ENCODE results near the gene SPTLC1.
"Not testable (repeated sequence)": the region's sequence is repeated elsewhere in the genome, so short reads cannot be mapped to it uniquely, and the experiment has no call there.

Gene SPTLC1

DNA sequence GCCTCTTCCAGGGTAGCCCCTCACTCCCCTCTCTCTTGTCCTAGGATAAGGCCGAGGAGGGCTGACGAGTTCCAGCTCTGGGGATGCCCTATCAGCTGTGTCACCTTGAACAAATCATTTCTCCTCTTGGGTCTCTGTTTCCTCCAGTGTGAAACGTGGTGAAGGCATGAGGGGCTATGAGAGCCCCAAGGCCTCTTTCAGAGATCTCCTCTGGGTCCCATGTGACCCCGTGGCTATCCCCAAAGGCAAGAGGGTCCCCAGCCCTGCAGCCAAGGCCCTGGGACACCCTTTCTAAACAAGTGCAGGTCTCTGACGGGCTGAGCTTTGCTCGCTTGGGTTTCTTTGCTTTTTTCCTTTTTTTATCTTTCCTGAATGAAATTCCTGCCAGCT, 25.5 kb upstream of the SPTLC1 start:
- no peak for DNase-seq (ENCODE audit: low read depth in 4 of 4, low spot score in 1 of 4)

DNA sequence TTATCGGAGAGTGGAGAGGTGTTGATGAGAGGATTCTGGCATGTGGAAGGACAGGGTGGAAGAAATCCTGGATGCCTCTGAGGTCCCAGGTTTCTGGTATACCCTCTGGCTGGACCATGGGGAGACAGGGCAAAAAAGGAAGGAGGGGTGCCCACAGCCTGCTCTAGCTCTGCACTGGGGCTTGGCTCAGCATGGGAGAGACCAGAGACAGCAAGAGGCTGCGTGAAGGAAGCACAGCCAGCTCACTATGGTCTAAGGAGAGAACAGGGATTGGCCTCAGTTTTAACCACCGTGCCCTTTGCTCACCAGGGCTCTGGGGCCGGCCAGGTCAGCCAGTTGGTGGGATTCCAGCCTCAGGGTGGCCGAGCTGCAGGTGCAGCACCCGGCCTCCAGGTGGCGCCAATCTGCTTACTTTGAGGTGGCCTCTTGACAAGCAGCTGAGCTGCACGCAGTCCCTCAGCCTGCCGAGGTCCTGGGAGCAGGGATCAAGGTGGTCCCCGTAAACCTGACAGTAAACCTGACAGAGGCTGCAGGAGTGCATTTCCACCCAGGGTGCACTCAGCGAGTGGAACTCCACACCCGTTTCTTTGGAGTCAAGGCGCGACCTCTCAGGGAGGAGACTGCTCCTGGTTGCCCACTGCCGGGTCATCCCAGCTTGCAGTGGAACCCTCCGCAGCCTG, 25.0 kb upstream of the SPTLC1 start:
- DNase-seq (ENCODE audit: low read depth in 4 of 4, low spot score in 1 of 4), result peak; percentile 42 to 68 (median 57)

DNA sequence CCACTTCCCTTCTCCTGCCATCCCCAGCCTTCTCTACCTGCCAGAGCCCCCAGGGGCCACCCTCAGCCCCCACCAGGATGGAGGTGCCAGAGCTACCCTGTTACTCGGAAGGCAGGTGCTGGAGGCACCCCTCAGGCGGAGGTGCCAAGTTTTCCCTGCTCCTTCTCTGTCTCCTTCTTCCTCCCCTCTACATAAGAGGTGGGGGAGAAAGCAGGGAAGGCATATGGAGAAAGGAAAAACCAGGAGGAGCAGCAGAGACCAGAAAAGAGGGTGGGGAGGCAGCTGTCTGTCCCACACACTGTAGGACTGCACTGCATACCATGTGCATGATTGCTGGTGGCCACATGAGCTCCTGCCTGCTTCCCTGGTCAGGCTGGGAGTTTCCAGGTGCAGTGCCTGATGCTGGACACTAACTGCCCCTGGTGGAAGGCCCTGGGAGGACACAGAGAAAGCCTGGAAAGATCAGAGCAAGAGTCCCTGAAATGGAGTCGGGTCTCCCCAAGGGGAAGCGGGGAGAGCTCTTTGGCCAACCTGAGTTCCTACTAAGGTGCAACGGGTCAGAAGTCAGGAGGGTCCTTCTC, 23.8 kb upstream of the SPTLC1 start:
- DNase-seq (ENCODE audit: low read depth in 4 of 4, low spot score in 1 of 4), result not testable (repeated sequence)

DNA sequence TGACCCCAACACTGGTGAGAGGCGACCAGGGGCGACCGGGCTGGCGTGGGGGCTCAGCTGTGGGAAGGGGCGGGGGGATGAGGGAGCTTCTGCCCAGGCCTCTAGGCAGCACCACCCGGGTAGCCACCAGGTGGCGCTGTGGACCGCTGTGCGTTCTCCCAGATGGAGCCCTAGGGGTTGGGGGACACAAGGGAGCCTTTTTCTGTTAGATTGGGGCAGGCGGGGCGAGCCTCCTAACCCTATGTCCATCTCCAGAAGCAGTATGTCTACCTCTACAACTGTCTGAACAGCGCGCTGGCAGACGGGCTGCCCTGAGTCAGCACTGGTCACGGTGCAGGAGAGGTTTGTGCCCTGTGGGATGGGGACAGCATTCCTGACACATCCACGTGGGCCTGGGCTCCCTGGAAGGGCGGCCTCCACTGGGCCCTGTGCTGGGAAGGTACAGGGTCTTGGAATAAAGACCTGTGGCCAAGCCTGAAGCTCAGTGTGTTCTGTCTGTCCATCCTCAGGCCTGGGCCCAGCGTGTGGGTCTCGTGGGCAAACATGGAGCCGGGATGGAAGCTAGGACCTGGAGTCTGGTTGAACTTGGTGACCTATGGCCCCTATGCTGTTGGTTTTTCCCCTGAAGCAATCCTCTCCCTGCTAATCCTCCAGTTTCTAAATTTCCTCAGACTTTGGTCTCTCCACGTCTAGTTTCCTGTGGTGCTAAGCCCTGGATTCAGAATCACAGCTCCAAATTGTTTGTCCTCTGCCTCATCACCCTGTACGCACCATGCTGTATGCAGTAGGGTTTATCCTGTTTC, 23.1 kb upstream of the SPTLC1 start:
- DNase-seq (ENCODE audit: low read depth in 4 of 4, low spot score in 1 of 4), result peak; percentile 60 to 65 (median 62)

DNA sequence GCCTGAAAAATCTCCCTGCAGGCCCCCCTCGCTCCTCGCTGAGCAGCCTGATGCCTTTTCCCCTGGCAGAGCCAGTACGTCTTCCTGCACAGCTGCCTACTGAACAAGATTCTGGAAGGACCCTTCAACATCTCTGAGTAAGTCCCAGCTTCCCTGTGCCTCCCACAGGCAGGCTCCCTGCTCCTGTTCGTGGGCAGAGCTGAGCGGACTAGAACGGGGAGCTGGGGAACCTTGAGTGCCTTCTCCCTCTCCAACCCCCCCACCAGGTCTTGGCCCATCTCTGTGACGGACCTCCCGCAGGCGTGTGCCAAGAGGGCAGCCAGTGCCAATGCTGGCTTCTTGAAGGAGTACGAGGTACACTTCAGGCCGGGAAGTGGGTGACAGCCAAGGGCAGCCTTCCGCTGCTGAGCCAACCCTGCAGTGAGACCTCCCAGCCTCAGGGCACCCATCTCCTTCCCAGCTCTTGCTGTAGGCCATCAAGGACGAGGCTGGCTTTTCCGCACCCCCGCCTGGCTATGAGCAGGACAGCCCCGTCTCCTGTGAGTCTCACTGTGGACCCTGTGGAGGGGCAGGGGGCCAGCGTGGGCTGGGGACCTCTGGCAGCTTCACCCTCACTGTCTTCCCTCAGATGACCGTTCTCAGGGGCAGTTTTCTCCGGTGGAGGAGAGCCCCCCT, 21.1 kb upstream of the SPTLC1 start:
- DNase-seq (ENCODE audit: low read depth in 4 of 4, low spot score in 1 of 4), result no peak

DNA sequence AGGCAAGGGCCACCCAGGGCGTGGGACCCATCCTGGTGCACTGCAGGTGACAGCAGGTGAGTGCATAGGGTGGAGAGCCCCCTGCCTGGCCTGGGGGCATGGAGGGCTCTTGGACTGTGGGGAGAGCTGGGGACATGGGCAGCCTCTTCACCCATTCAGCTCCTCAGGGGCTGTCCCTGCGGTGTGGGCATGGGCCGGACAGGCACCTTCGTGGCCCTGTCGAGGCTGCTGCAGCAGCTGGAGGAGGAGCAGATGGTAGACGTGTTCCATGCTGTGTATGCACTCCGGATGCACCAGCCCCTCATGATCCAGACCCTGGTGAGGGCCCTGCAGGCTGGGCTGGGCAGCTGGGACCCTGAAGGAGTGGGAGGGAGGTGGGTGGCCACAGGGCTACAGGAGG, 20.4 kb upstream of the SPTLC1 start:
- no peak for DNase-seq (ENCODE audit: low read depth in 4 of 4, low spot score in 1 of 4)

DNA sequence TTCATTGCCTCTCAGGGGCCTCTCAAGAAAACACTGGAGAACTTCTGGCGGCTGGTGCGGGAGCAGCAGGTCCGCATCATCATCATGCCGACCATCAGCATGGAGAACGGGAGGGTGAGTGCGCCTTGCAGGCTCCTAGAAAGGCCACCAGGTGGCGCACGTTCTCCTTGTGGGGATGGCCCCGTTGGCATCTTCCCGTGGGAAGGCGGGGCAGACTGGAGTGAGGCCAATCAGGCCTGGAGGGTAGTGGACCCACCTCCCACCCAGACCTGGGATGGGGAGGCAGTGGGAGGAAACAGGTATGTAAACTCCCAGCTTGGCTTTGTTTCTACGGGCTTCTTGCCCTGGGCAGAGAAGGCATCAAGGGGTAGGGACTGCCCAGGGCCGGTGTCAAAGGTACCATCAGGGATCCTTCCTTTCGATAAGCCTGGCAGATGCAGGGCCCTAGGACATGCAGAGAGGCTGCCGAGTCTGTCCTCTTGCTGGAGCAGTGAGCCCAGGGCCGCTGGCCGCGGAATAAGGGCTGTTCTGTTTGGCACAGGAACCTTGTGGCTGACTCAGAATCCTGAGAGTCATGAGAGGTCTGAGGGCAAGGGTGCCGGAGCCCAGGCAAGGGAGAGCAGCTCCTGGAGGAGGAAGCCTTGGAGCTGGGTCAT, 18.9 kb upstream of the SPTLC1 start:
- DNase-seq (ENCODE audit: low read depth in 4 of 4, low spot score in 1 of 4), result peak; percentile 61 to 67 (median 64)

DNA sequence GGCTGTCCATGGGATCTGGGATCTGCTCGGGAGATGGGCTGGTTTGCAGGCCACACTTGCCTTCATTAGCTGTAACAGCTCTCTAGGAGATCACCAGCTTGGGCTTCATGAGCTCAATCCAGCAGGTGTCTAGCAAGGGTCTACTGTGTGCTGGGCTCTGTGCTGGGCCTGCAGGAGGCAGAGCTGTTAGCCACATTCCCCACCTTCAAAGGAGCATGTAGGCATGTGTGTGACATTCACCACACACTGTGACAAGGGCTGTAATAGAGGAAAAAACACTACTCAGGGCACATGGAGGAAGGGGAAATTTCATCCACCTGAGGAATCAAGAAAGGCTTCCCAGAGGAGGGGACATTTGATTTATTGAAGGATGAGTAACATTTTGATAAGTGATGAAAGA, 17.7 kb upstream of the SPTLC1 start:
- not testable (repeated sequence) for DNase-seq (ENCODE audit: low read depth in 4 of 4, low spot score in 1 of 4)

DNA sequence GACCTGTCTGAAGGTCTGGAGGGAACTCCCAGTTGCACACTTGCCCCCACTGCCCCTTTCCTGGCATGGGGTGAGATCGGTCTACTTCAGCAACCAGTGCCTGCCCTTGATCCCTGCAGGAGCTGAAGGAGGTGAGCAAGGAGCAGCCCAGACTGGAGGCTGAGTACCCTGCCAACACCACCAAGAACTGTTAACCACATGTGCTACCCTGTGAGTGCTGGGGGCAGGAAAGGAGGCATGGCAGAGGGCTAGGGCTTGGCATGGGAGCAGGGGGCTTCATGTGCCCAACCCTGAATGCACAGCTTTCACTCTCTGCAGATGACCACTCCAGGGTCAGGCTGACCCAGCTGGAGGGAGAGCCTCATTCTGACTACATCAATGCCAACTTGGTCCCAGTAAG, 17.3 kb upstream of the SPTLC1 start:
- no peak for DNase-seq (ENCODE audit: low read depth in 4 of 4, low spot score in 1 of 4)

DNA sequence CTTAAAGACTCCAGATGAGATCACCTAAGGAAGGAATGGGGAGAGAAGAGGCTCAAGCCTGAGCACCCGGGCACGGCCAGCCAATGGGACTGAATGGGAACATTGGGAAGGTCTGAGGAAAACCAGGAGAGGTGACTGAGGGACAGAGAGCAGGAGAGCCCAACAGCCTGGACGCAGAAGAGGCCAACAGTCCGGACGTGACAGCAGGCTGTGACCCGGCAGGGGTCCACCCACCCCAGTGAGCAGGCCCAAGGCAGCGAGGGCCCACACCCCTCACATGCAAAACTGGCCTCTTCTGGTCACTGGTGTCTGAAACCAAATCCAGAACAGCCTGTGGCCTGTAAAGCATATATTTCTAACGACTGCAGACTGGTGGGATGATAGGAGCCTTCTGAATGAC, 7.6 kb upstream of the SPTLC1 start:
- no peak for DNase-seq (ENCODE audit: low read depth in 4 of 4, low spot score in 1 of 4)

DNA sequence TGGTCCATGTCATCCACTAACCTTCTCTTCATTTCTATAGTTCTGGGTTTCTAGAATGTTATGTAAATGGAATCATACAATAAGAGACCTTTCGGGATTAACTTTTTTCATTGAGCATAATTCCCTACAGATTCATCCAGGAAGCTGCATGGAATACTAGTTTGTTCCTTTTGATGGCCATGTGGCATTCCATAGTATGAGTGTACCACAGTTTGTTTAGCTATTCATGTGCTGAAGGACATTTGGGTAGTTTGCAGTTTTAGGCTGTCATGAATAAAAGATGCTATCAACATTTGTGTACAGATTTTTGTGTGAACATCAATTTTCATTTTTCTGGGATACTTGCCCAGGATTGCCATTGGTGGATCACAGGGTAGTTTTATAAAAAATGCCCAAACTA, 6.8 kb upstream of the SPTLC1 start:
- DNase-seq (ENCODE audit: low read depth in 4 of 4, low spot score in 1 of 4), result no peak

DNA sequence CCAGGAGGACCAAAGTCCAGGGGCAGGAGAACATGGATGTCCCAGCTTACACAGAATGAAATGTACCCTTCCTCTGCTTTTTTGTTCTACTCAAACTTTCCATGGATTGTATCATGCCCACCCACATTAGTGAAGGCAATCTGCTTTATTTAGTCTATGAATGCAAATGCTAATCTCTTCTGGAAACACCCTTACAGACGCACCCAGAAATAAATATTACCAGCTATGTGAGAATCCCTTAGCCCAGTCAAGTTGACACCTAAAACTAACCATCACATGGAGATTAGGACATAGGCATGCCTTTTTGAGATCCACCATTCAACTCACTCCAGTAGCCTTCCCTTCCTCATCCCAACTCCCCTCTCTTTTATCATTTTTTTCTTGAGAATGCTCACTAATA, 6.1 kb upstream of the SPTLC1 start:
- no peak for DNase-seq (ENCODE audit: low read depth in 4 of 4, low spot score in 1 of 4)

DNA sequence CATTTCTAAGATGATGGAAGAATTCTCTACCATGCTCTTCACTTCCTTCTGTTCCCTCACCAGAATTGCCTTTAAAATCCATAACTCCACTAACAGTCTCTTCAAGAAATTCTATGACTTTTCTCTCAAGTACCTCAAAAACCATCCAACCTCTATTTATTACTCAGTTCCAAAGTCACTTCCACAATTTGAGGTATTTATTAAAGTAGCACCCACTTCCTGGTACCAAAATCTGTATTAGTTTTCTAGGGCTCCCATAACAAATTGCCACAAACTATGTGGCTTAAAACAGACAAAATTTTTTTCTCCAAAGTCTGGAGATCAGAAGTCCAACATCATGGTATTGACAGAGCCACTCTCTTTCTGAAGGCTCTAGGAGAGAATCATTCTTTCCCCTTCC, 4.9 kb upstream of the SPTLC1 start:
- no peak for DNase-seq (ENCODE audit: low read depth in 4 of 4, low spot score in 1 of 4)

DNA sequence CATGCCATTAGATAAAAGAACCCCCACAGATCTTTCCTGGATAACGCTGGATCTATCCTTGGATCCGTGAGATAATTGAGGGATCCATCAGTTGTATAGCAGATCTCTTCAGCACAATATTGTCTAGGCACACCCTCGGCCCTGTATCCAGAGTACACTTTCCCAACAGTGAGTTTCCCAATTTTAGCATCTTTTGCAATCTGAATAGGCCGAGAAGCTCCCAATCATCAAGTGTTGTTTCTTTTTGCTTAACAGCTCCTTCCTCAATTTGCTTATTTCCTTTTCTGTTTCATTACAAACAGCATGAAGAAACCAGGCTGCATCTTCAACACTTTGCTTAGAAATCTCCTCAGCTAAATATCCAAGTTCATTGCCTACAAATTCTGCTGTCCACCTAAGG, 4.4 kb upstream of the SPTLC1 start:
- DNase-seq (ENCODE audit: low read depth in 4 of 4, low spot score in 1 of 4), result no peak

DNA sequence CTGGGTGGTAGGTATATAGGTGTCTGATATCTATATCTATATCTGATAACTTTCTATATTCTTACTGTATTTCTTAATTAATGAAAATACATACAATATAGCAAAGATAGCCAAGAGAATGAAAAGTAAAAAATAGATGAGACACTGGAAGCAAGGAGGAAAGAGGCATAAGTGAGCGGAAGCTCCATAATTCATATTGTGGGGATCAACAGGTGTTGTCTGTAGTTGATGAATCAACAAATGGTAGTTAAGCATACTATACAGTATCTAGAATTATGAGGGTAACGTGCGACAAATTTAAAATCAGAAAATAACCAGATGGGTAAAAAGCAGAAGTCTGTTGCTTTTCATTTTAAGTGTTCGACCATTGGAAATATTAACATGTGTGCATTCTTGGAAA, 7.1 kb downstream of the SPTLC1 start:
- DNase-seq (ENCODE audit: low read depth in 4 of 4, low spot score in 1 of 4), result no peak

DNA sequence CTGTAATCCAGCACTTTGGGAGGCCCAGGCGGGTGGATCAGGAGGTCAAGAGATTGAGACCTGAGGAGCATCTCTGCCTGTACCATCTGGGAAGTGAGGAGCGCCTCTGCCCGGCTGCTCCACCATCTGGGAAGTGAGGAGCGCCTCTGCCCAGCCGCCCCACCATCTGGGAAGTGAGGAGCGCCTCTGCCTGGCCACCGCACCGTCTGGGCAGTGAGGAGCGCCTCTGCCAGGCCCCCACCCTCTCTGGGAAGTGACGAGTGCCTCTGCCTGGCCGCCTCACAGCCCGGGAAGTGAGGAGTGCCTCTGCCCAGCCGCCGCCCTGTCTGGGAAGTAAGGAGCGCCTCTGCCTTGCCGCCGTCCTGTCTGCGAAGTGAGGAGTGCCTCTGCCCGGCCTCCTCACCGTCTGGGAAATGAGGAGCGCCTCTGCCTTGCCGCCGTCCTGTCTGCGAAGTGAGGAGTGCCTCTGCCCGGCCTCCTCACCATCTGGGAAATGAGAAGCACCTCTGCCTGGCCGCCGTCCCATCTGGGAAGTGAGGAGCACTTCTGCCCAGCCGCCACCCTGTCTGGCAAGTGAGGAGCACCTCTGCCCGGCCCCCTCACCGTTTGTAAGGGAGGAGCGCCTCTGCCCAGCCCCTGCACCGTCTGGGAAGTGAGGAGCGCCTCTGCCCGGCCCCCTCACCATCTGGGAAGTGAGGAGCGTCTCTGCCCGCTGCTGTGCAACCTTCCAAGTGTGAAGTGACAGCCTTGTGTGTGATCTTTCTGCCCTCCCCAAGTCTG, 9.6 kb downstream of the SPTLC1 start:
- DNase-seq (ENCODE audit: low read depth in 4 of 4, low spot score in 1 of 4), result not testable (repeated sequence)

DNA sequence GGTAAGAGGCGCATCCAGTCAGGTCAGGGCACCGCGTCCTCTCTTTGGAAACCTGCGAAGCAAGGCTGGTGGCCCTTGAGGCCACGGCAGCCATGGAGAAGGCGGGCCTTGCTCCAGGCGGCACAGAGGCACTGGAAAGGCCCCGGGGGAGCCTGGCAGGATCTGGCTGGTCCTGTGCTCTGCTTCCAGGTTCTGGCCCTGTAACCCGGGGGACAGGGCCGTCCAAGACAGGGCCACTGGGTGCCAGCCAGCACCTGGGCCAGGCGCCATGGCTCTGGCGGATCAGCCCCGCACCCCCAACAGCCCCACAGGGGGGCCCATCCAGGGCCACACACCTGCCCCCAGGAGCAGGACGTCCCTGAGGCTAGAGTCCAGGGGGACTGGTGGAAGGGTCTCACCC, 11.6 kb downstream of the SPTLC1 start:
- DNase-seq (ENCODE audit: low read depth in 4 of 4, low spot score in 1 of 4), result not testable (repeated sequence)

DNA sequence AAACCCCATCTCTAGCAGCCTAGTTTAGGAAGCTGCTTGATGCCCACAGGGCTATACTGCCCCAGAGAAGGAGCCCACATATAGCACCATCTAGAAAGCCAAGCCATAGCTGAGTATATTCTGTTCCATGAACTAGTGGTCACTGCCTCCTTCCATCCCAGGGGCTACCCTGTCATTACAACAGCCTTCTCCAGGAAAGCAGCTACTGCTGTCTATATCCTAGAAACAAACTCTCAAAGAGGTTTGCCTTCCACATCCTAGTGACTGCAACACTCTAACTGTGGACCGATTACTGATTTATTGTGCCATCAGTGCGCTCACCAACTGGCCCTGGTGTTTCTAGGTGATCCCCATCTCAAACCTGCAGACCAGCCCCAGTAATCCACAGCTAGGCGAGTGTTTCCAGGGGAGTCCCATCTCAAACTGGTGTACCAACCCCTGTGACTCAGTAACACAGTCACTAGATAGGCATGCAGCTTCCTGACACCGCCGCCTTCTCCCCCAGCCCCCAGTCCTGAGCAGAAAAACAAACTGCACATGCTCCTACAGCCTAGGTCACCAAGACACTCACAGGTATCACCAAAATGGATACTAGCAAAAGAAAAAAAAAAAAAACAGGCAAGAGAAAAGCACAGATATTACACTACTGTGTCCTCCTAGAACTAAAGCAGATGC, 14.8 kb downstream of the SPTLC1 start:
- DNase-seq (ENCODE audit: low read depth in 4 of 4, low spot score in 1 of 4), result no peak

DNA sequence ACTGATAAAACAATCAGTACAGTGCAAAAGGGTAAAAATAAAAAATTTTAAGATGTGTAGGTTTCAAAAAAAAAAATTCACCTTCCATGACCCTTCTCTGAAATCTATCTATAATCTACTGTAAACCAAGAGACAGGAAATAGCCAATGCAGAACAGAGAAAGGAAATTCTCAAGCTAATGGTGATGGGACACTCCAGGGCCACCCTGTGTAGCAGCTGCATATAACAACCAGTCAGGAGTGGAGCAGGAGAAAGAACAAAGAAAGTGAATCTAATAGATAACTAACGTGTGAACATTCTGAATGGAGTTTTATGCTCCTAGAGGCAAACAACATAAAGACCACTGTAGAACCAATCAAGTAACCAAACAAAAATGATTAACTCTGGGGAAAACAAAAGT, 16.6 kb downstream of the SPTLC1 start:
- no peak for DNase-seq (ENCODE audit: low read depth in 4 of 4, low spot score in 1 of 4)

DNA sequence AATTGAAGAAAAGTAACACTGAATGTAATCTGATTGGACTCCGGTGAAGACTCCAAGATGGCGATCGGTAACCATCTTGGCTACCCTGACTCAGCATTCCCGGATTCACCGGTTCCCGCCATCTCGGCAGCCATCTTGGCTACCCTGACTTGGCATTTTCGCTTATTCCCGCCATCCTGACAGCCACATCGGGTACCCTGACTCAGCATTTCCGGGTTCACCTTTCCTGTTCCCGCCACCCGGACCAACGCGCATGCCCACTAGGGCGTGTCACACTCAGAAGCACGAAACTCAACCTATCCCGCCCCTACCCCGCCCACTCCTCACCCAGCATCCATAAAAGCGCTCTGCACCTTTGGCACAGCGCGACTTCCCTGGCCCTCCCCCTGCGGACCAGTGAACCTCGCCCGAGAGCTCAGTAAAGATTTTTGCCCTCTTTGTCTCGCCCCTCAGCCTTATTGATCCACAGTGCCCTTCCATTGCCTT, 17.2 kb downstream of the SPTLC1 start:
- peak in 2 of 4 experiments; percentile 13 to 63 for DNase-seq (ENCODE audit: low read depth in 4 of 4, low spot score in 1 of 4)
